Stimulated activated CD8-positive, alpha-beta memory T cell treated with anti-CD3 and anti-CD28 coated beads, Interleukin-7, amount 100 ng/mL, for 48 hours (primary cell): ENCODE measurements around the gene CIRBP.
A peak's percentile ranks its signal among the peaks of the same experiment; 100 is the strongest.

Source experiments
- DNase-seq, 2 donors: peaks; one replicate each; pipeline ENCODE4 v3.0.0-alpha.2; 2020; ENCODE audit warnings: low read depth in 1 of 2; ENCODE audit errors: extremely low read depth in 1 of 2

The CIRBP gene

GRCh38 chr19:1230783-1231489 is 38.2 kb upstream of the CIRBP start:
- DNase-seq, result no peak

- DNase-seq, result no peak
Observed at GRCh38 chr19:1231729-1232637, 37.1 kb upstream of the CIRBP start.

GRCh38 chr19:1232652-1233072 is 36.5 kb upstream of the CIRBP start:
- no peak for DNase-seq

- DNase-seq, result no peak
Observed at GRCh38 chr19:1233115-1233667, 35.9 kb upstream of the CIRBP start.

- DNase-seq, result no peak
Observed at GRCh38 chr19:1234051-1234954, 34.8 kb upstream of the CIRBP start.

- DNase-seq, result no peak
Observed at GRCh38 chr19:1234955-1235380, 34.2 kb upstream of the CIRBP start.

GRCh38 chr19:1235625-1236538 is 33.2 kb upstream of the CIRBP start:
- DNase-seq, result no peak

GRCh38 chr19:1236576-1236975 is 32.6 kb upstream of the CIRBP start:
- no peak for DNase-seq

- no peak for DNase-seq
Observed at GRCh38 chr19:1237027-1237659, 32.0 kb upstream of the CIRBP start.

GRCh38 chr19:1237754-1238368 is 31.3 kb upstream of the CIRBP start, which contains the start of gene CBARP:
Gene CBARP (minus strand): TSS chr19:1238005. CDS start chr19:1236100, 1,905 bp downstream.
- DNase-seq, result no peak

- no peak for DNase-seq
Observed at GRCh38 chr19:1238369-1239303, 30.5 kb upstream of the CIRBP start.

- no peak for DNase-seq
Observed at GRCh38 chr19:1239420-1239795, 29.7 kb upstream of the CIRBP start.

- peak; percentile 86 to 99 for DNase-seq
Observed at GRCh38 chr19:1239796-1240737, 29.1 kb upstream of the CIRBP start.

- DNase-seq, result no peak
Observed at GRCh38 chr19:1240925-1241324, 28.2 kb upstream of the CIRBP start.

- peak; percentile 91 to 97 for DNase-seq
Observed at GRCh38 chr19:1241417-1242095, 27.6 kb upstream of the CIRBP start, which contains the start of gene ATP5F1D. Gene ATP5F1D (plus strand): TSS chr19:1241751. CDS start chr19:1241851, 100 bp downstream.
